ENCODE data around the gene MRPL11. TPM values are rescaled to one million over a fixed set of nuclear protein-coding genes. Genes with fewer than 3 reads are reported as not detected.

MRPL11 gene
- polyA plus RNA-seq, 1 of the 3 experiments (the other 2 are of a cell fraction), result 45.6 TPM

DNA sequence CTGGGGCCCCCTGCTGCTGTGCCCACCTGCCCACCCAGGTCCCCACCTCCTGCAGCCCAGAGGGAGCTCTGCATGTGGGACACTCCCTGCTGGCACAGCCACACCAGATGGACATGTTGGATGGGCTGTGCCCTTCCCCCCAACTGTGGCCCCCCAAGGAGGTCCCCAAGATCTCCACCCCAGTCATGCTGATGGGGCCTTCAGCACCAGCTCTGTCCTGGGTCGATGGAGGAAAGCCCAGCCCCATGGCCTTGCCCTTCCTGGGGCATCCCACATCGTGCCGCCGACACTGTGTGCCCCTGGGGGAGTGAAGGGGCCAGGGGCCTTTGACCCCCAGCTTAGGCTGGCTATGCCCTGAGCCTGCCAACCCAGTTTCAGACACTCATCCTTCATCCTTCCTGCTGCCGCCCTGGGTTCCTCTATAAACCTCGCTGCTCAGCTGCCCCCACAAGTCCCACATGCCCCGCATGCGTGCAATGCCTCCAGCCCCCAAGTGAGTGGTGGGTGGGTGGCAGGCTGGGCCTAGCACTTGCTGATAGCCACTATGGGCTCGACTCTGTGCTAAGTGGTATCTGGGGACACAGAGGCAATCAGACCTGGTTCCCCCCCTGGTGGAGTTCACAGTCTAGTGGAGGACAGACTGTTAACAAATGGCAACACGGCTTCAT lies 37.7 kb upstream of the MRPL11 start:
- no peaks in the 10 kb centered on the region for H4K20me1 ChIP-seq (ENCODE audit: insufficient read depth)
- peaks cover 6 to 23% of the 10 kb centered on the region in 2 experiments for H3K36me3 ChIP-seq (replicated peaks in 1 of 2; ENCODE audit: control insufficient read depth in 1 of 2, insufficient read depth in 2 of 2, low read length in 1 of 2)
- peaks cover 0 to 15% of the 10 kb centered on the region in 2 experiments; a peak in 2 of 4 replicates for H3K4me1 ChIP-seq (ENCODE audit: control insufficient read depth in 1 of 2, insufficient read depth in 2 of 2, low read depth in 1 of 2, low read length in 1 of 2)
- TF ChIP-seq EZH2phosphoT487 (IDR thresholded peaks at IDR 0.05; ENCODE audit: borderline replicate concordance, low read depth) (no peak), YY1 (IDR thresholded peaks at IDR 0.05; ENCODE audit: low read depth) (no peak), NRF1 (IDR thresholded peaks at IDR 0.05; ENCODE audit: low read depth, low read length) (no peak), FOXM1 (IDR thresholded peaks at IDR 0.05; ENCODE audit: low read depth) (no peak), EP300 (IDR thresholded peaks at IDR 0.05; ENCODE audit: borderline replicate concordance in 1 of 2, low read depth in 1 of 2, low read length in 1 of 2) (no peak), GABPA (IDR thresholded peaks at IDR 0.05; ENCODE audit: low read depth) (no peak), TEAD4 (IDR thresholded peaks at IDR 0.05; ENCODE audit: borderline replicate concordance, insufficient read depth) (no peak), TCF12 (IDR thresholded peaks at IDR 0.05) (no peak), SIN3A (IDR thresholded peaks at IDR 0.05; ENCODE audit: borderline replicate concordance, low read depth, low read length) (no peak), ELF1 (IDR thresholded peaks at IDR 0.05) (no peak), RXRA (IDR thresholded peaks at IDR 0.05; ENCODE audit: borderline replicate concordance, low read depth) (no peak), RAD21 (IDR thresholded peaks at IDR 0.05; ENCODE audit: low read length) (no peak), POLR2AphosphoS5 (IDR thresholded peaks at IDR 0.05; ENCODE audit: low read depth, low read length) (no peak), GATA2 (CRISPR knock-in tag; IDR thresholded peaks at IDR 0.05) (no peak), SMC3 (IDR thresholded peaks at IDR 0.05; ENCODE audit: low read depth, low read length) (no peak), NFIC (IDR thresholded peaks at IDR 0.05; ENCODE audit: borderline replicate concordance) (no peak), CHD2 (IDR thresholded peaks at IDR 0.05; ENCODE audit: low read length, partially characterized antibody) (no peak)
- TF ChIP-seq, protein P1, sequence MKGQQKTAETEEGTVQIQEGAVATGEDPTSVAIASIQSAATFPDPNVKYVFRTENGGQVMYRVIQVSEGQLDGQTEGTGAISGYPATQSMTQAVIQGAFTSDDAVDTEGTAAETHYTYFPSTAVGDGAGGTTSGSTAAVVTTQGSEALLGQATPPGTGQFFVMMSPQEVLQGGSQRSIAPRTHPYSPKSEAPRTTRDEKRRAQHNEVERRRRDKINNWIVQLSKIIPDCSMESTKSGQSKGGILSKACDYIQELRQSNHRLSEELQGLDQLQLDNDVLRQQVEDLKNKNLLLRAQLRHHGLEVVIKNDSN (IDR thresholded peaks at IDR 0.05; ENCODE audit: borderline replicate concordance, low read depth), result no peak
- H3K27ac ChIP-seq (ENCODE audit: low read depth in 2 of 2, low read length in 1 of 2), result no peak overlapping the region; a peak in 1 of 4 replicates
- H2AFZ ChIP-seq (ENCODE audit: low read depth), result no peak overlapping the region
- H3F3A ChIP-seq (replicated peaks; ENCODE audit: insufficient read depth), result no peaks in the 10 kb centered on the region
- no peak overlapping the region for H3K4me2 ChIP-seq
- POLR2A ChIA-PET, result no interaction called here
- CTCF ChIA-PET, result interaction anchor here (0.6 to 1.3 kb wide), 4 partner anchors 38 to 90 kb away, joined by 3 to 4 read pairs (median 3); partner anchors contain the start of gene MRPL11
- H3K4me3 ChIP-seq (ENCODE audit: low read depth in 2 of 2, low read length in 1 of 2), result no peak overlapping the region
- no peak overlapping the region for H3K9ac ChIP-seq
- H3K9me3 ChIP-seq, result no peaks in the 10 kb centered on the region
- H3K27me3 ChIP-seq (ENCODE audit: insufficient read depth), result no peaks in the 10 kb centered on the region
- H3K79me2 ChIP-seq (ENCODE audit: insufficient read depth), result peaks cover 17% of the 10 kb centered on the region; the same call in 1 of the 2 replicates
- DNase-seq, result no peak
- H3K9me2 ChIP-seq, result no peaks in the 10 kb centered on the region
- 91% methylated on average over 5 of the region's 10 CpGs for WGBS (ENCODE audit: low lambda C conversion rate)

Data from SK-N-SH (cell line).